Mammary epithelial cell (primary cell): Measurements from ENCODE around the gene SORCS2.

Experiments used
- EZH2 ChIP-seq: IDR thresholded peaks from 2 replicates; pipeline ENCODE4 v1.6.1; 2012; ENCODE audit warnings: low read length, inconsistent platforms, borderline replicate concordance
- TF ChIP-seq, protein P1 (sequence below), 2 donors: IDR thresholded peaks in 1 of 2; conservative IDR thresholded peaks in 1 of 2; 2 replicates each; pipeline ENCODE4 v1.5.1; 2011 to 2012; ENCODE audit warnings: inconsistent platforms in 2 of 2, low read length in 2 of 2, mild to moderate bottlenecking in 2 of 2, control low read depth in 1 of 2, low read depth in 1 of 2; ENCODE audit not compliant: insufficient read depth in 1 of 2; ENCODE audit errors: extremely low read depth in 1 of 2

- TF ChIP-seq, protein P1, sequence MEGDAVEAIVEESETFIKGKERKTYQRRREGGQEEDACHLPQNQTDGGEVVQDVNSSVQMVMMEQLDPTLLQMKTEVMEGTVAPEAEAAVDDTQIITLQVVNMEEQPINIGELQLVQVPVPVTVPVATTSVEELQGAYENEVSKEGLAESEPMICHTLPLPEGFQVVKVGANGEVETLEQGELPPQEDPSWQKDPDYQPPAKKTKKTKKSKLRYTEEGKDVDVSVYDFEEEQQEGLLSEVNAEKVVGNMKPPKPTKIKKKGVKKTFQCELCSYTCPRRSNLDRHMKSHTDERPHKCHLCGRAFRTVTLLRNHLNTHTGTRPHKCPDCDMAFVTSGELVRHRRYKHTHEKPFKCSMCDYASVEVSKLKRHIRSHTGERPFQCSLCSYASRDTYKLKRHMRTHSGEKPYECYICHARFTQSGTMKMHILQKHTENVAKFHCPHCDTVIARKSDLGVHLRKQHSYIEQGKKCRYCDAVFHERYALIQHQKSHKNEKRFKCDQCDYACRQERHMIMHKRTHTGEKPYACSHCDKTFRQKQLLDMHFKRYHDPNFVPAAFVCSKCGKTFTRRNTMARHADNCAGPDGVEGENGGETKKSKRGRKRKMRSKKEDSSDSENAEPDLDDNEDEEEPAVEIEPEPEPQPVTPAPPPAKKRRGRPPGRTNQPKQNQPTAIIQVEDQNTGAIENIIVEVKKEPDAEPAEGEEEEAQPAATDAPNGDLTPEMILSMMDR (conservative IDR thresholded peaks at IDR 0.05 in 1 of 2, IDR thresholded peaks at IDR 0.05 in 1 of 2; ENCODE audit: extremely low read depth in 1 of 2, insufficient read depth in 1 of 2, low read depth in 1 of 2, low read length in 2 of 2) = no peak
- TF ChIP-seq EZH2 = no peak
Measured at GRCh38 chr4:7327341-7327885, 135.1 kb downstream of the SORCS2 start.
